Kidney (tissue), 14 donors: ENCODE data around the gene PDE4A. TPM values are rescaled to one million over a fixed set of nuclear protein-coding genes. Genes with fewer than 3 reads are reported as not detected.

Experiments used
- DNase-seq, 5 donors: peaks; one replicate each; pipeline ENCODE4 v3.0.0-alpha.2; 2013 to 2020
- FAIRE-seq: peaks from 2 replicates; lab custom pipeline; 2012; peaks lifted over from hg19 to GRCh38; lab: Jason Lieb, UNC
- H3K27ac ChIP-seq, 2 donors: one replicate each; pipeline ENCODE4 v1.7.0; 2013; ENCODE audit warnings: low read depth in 2 of 2, low read length in 2 of 2, inconsistent platforms in 1 of 2
- H3K27me3 ChIP-seq: one replicate; pipeline ENCODE4 v1.7.1; 2013; ENCODE audit warnings: low read length, inconsistent platforms; ENCODE audit not compliant: control insufficient read depth, insufficient read depth
- H3K36me3 ChIP-seq, 3 donors: one replicate each; pipeline versions ENCODE4 v1.7.0 to v1.7.1; 2013; ENCODE audit warnings: low read length in 3 of 3, control low read depth in 1 of 3, inconsistent platforms in 1 of 3; ENCODE audit not compliant: insufficient read depth in 3 of 3, control insufficient read depth in 2 of 3
- H3K4me1 ChIP-seq, 3 donors: one replicate each; pipeline versions ENCODE4 v1.7.0 to v1.7.1; 2013; ENCODE audit warnings: low read length in 3 of 3, inconsistent platforms in 1 of 3, low read depth in 1 of 3; ENCODE audit not compliant: control insufficient read depth in 2 of 3, insufficient read depth in 2 of 3
- H3K4me3 ChIP-seq, 3 donors: one replicate each; pipeline versions ENCODE4 v1.7.0 to v1.8.1; 2013; ENCODE audit warnings: low read length in 3 of 3, control low read depth in 1 of 3, inconsistent platforms in 1 of 3
- H3K9ac ChIP-seq, 3 donors: one replicate each; pipeline versions ENCODE4 v1.7.0 to v1.7.1; 2013; ENCODE audit warnings: low read length in 3 of 3, control low read depth in 1 of 3, inconsistent platforms in 1 of 3
- H3K9me3 ChIP-seq, 3 donors: one replicate each; pipeline versions ENCODE4 v1.7.0 to v1.7.1; 2013; ENCODE audit warnings: low read length in 3 of 3, control low read depth in 1 of 3, inconsistent platforms in 1 of 3; ENCODE audit not compliant: control insufficient read depth in 2 of 3, insufficient read depth in 1 of 3
- intact Hi-C: fragments of 100-400 bp; cut with DNase I; formaldehyde crosslinking; loops from one replicate; pipeline ENCODE4 v1.11.1; 2022
- polyA plus RNA-seq: library from polyadenylated mRNA; stranded (reverse); fragments of 350-450 nt; fragmentation: Illumina TruSeq; extraction: RNeasy Lipid Tissue Mini Kit (QIAGEN cat#74804); gene quantifications from one replicate; pipeline ENCODE4 v1.2.3, GENCODE V29; 2014; ENCODE audit warnings: low read depth, low replicate concordance; ENCODE audit not compliant: insufficient read depth
- total RNA-seq: library from RNA; stranded (reverse); fragmentation: NEBNext Ultra II Directional; extraction: Animal tissue kit (Norgen Biotek cat#: 25700); gene quantifications from one replicate; pipeline ENCODE4 v1.2.1, GENCODE V29; 2021
- TF ChIP-seq, protein P1 (sequence below): IDR thresholded peaks from 3 replicates; pipeline ENCODE4 v1.5.1; 2012; ENCODE audit warnings: mild to moderate bottlenecking, moderate library complexity, borderline replicate concordance; ENCODE audit not compliant: insufficient read depth; ENCODE audit errors: extremely low read depth
- donor health status: control.
- donor health status: control.
- donor health status: control.
- donor health status: control.
- donor health status: control.
- donor health status: DM: yes; HTN: yes; CAD: no.
- donor health status: Normal renal cell carcinoma (clear cell type).

PDE4A gene
- total and polyA plus RNA-seq, 2 donors from 2014 or later = 4.5 to 17.5 TPM

DNA sequence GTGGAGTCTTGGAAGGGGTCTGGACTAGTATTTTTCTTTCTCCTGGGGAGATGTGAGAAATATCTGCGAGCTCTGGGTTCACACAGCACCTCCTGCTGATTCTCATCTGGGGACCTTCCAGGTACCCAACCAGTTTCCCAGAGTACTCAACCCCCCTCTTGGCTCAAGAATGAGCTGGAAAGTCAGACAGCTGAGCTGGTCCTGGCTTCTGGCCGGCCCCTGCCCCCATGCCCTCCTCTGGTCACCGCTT is 2.2 kb upstream of the PDE4A start:
- DNase-seq (no peak), FAIRE-seq (no peak)
- Histone ChIP-seq H3K4me3 (no peak overlapping the region), H3K4me1 (peaks cover 0 to 14% (median 3%) of the 10 kb centered on the region in 3 donors), H3K9ac (no peak overlapping the region), H3K9me3 (no peaks in the 10 kb centered on the region), H3K36me3 (no peaks in the 10 kb centered on the region), H3K27ac (no peak overlapping the region), H3K27me3 (peaks cover 44% of the 10 kb centered on the region)
- intact Hi-C loops = no loop called here
- TF ChIP-seq, protein P1, sequence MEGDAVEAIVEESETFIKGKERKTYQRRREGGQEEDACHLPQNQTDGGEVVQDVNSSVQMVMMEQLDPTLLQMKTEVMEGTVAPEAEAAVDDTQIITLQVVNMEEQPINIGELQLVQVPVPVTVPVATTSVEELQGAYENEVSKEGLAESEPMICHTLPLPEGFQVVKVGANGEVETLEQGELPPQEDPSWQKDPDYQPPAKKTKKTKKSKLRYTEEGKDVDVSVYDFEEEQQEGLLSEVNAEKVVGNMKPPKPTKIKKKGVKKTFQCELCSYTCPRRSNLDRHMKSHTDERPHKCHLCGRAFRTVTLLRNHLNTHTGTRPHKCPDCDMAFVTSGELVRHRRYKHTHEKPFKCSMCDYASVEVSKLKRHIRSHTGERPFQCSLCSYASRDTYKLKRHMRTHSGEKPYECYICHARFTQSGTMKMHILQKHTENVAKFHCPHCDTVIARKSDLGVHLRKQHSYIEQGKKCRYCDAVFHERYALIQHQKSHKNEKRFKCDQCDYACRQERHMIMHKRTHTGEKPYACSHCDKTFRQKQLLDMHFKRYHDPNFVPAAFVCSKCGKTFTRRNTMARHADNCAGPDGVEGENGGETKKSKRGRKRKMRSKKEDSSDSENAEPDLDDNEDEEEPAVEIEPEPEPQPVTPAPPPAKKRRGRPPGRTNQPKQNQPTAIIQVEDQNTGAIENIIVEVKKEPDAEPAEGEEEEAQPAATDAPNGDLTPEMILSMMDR = no peak

DNA sequence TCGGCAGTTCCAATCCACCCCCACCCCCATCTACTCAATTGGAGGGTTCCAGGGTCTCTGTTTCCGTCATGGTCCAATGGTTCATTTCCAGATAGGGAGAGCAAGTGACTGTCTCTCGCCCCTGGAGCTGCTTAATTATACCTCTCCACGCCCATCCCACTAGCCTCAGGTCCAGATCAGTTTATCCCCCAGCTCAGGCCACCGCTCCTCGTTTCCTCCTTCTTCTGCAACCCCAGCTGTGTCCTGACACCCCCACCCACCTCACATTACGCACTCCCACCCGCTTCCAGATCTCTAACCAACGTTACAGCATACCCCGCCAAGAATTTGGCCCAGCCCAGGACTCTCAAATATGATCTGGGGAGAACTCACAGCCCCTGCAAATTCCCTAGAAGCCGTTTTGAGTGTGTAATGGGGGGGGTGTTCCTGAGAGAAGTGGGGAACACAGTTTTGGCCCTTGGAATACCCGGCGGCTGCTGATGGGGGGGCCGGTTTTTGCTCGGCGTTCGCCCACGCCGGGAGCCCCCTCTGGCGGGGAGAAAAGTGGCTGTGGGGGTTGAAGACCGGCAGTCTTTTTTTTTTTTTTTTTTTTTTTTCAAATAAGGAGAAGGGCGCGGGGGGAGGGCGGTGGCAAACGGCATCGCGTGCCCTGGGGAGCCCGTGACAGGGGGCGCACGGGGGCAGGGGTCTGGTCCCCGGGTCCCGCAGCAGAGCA is 1.7 kb upstream of the PDE4A start:
- no peak for FAIRE-seq
- Histone ChIP-seq H3K27me3 (peaks cover 44% of the 10 kb centered on the region), H3K9ac (no peak overlapping the region), H3K9me3 (no peaks in the 10 kb centered on the region), H3K4me3 (no peak overlapping the region), H3K27ac (no peak overlapping the region), H3K36me3 (no peaks in the 10 kb centered on the region), H3K4me1 (peaks cover 0 to 14% (median 3%) of the 10 kb centered on the region in 3 donors)
- intact Hi-C loops = no loop called here
- DNase-seq = peak in 3 of 5 donors; percentile 27 to 64 (median 47)
- TF ChIP-seq, protein P1 = no peak

DNA sequence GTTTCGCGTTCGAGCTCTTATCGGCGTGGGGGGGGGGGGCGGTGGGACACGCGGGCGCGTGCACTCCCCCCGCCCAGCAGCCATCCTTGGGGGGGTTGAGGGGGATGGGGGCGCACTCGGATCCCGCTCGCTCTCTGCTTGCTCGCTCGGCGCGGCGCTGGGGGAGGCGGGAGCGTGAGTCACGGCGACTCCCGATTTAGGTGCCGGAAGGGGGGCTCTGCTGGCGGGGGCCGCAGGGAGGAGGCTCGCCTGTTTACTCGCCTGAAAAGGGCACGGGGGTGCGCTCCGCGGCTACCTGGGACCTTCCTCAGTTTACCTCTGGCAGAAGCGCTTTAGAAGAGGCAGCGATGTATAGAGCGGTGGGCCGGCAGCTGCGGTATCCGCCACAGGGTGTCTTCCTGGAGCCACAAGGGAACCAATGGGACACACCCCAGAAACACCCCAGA is 1.1 kb upstream of the PDE4A start:
- no peak overlapping the region for H3K9ac ChIP-seq
- DNase-seq = peak in 2 of 5 donors; percentile 60 to 77
- TF ChIP-seq, protein P1 = no peak
- H3K27me3 ChIP-seq = peaks cover 47% of the 10 kb centered on the region
- no peaks in the 10 kb centered on the region for H3K36me3 ChIP-seq
- intact Hi-C loops = no loop called here
- no peak overlapping the region for H3K4me3 ChIP-seq
- no peak overlapping the region for H3K27ac ChIP-seq
- FAIRE-seq = no peak
- H3K4me1 ChIP-seq = peaks cover 0 to 18% (median 3%) of the 10 kb centered on the region in 3 donors
- no peaks in the 10 kb centered on the region for H3K9me3 ChIP-seq
